Upper lobe of right lung (tissue), 1 donor: Measurements from ENCODE around the gene FRMD4A. TPM values are rescaled to one million over a fixed set of nuclear protein-coding genes. Genes with fewer than 3 reads are reported as not detected.

Experiments
- ATAC-seq: fragments of 200-7000 bp; cut with Tn5 transposase; one replicate; pipeline ENCODE4 v1.9.1; 2020; ENCODE audit warnings: mild to moderate bottlenecking, moderate library complexity
- DNase-seq: peaks from one replicate; pipeline ENCODE4 v3.0.0-alpha.2; 2020
- H3K27ac ChIP-seq: fragments of 200-600 bp; one replicate; pipeline ENCODE4 v1.8.0; 2022
- H3K27me3 ChIP-seq: fragments of 200-600 bp; one replicate; pipeline ENCODE4 v1.8.0; 2022; ENCODE audit warnings: mild to moderate bottlenecking
- H3K36me3 ChIP-seq: fragments of 200-600 bp; one replicate; pipeline ENCODE4 v1.8.0; 2022
- H3K4me1 ChIP-seq: fragments of 200-600 bp; one replicate; pipeline ENCODE4 v1.8.0; 2022
- H3K4me3 ChIP-seq: fragments of 200-600 bp; one replicate; pipeline ENCODE4 v1.8.0; 2022; ENCODE audit warnings: mild to moderate bottlenecking
- H3K9me3 ChIP-seq: fragments of 200-600 bp; one replicate; pipeline ENCODE4 v1.8.0; 2022
- intact Hi-C: fragments of 100-400 bp; cut with DNase I; formaldehyde crosslinking; loops from one replicate; pipeline ENCODE4 v1.11.0; 2022
- total RNA-seq: library from RNA; stranded (reverse); fragmentation: NEBNext Ultra II Directional; extraction: Animal tissue kit (Norgen Biotek cat#: 25700); gene quantifications from one replicate; pipeline ENCODE4 v1.2.1, GENCODE V29; 2021
- TF ChIP-seq, protein P1 (sequence below): fragments of 200-600 bp; IDR thresholded peaks from one replicate; pipeline ENCODE4 v1.8.0; 2022; ENCODE audit warnings: antibody characterized with exemption
- donor health status: DM: no; HTN: yes; CAD: no; lungs with severe emphysema.

Gene FRMD4A
- total RNA-seq, 1 donor from 2014 or later: 38.3 TPM

DNA sequence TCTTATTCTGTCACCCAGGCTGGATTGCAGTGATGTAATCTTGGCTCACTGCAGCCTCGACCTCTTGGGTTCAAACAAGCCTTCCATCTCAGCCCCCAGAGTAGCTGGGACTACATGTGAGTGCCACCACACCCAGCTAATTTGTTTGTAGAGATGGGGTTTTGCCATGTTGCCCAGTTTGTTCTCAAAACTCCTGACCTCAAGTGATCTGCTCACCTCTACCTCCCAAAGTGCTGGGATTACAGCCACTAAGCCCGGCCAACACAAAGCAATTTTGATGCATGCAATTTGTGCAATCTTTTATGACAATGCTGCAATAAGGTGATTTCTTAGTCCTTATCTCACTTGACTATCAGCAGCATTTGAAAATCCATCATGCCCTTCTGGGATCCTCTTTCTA is 333.1 kb downstream of the FRMD4A start:
- ATAC-seq (no peak), DNase-seq (no peak)
- TF ChIP-seq, protein P1, sequence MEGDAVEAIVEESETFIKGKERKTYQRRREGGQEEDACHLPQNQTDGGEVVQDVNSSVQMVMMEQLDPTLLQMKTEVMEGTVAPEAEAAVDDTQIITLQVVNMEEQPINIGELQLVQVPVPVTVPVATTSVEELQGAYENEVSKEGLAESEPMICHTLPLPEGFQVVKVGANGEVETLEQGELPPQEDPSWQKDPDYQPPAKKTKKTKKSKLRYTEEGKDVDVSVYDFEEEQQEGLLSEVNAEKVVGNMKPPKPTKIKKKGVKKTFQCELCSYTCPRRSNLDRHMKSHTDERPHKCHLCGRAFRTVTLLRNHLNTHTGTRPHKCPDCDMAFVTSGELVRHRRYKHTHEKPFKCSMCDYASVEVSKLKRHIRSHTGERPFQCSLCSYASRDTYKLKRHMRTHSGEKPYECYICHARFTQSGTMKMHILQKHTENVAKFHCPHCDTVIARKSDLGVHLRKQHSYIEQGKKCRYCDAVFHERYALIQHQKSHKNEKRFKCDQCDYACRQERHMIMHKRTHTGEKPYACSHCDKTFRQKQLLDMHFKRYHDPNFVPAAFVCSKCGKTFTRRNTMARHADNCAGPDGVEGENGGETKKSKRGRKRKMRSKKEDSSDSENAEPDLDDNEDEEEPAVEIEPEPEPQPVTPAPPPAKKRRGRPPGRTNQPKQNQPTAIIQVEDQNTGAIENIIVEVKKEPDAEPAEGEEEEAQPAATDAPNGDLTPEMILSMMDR: no peak
- no peaks in the 10 kb centered on the region for H3K4me1 ChIP-seq
- no peak overlapping the region for H3K4me3 ChIP-seq
- no peaks in the 10 kb centered on the region for H3K9me3 ChIP-seq
- no peak overlapping the region for H3K27ac ChIP-seq
- no peaks in the 10 kb centered on the region for H3K27me3 ChIP-seq
- no peaks in the 10 kb centered on the region for H3K36me3 ChIP-seq
- intact Hi-C loops: no loop called here

DNA sequence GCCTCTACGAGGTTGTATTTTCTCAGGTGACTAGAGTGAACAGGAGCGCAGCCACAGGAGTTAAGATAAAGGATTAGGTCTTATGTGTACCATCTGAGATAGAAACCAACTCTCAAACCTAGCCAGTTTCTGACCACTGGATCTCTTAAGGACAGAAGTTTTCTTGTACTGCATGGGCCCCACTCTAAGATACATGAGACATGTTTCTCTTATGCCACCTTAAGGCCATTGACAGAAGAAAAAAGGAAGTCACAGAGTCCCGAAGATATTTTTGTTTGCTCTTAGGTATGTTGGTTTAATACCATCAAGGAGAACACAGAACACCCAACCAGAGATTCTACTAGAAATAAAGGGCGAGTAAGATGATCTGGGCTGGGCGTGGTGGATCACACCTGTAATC is 335.8 kb downstream of the FRMD4A start:
- H3K4me3 ChIP-seq: no peak overlapping the region
- H3K27ac ChIP-seq: no peak overlapping the region
- no peaks in the 10 kb centered on the region for H3K9me3 ChIP-seq
- intact Hi-C loops: no loop called here
- no peaks in the 10 kb centered on the region for H3K36me3 ChIP-seq
- ATAC-seq (peak; percentile 36), DNase-seq (no peak)
- H3K4me1 ChIP-seq: peaks cover 18% of the 10 kb centered on the region
- TF ChIP-seq, protein P1: no peak
- H3K27me3 ChIP-seq: no peaks in the 10 kb centered on the region

DNA sequence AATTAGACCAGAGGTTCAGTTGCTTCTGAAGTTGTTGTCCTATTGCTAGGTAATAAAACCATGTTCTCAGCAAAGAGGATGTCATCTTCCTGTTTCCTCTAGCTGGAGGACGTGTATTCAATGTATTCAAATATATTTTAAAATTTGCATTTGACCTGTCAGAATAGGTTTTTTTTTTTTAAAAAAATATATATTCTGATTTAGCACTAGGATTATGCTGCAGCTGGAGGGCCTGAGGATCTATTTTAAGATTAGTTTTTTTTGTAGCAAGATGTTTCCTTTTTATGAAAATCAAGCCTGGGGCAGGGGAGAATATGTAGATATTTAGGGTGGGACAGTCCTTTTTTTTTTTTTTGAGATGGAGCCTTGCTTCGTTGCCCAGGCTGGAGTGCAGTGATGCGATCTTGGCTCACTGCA is 337.0 kb downstream of the FRMD4A start:
- no peaks in the 10 kb centered on the region for H3K36me3 ChIP-seq
- H3K4me1 ChIP-seq: peaks cover 25% of the 10 kb centered on the region
- H3K9me3 ChIP-seq: no peaks in the 10 kb centered on the region
- H3K27me3 ChIP-seq: no peaks in the 10 kb centered on the region
- DNase-seq: no peak
- intact Hi-C loops: no loop called here
- no peak overlapping the region for H3K27ac ChIP-seq
- H3K4me3 ChIP-seq: no peak overlapping the region
- no peak for ATAC-seq
- TF ChIP-seq, protein P1: no peak

DNA sequence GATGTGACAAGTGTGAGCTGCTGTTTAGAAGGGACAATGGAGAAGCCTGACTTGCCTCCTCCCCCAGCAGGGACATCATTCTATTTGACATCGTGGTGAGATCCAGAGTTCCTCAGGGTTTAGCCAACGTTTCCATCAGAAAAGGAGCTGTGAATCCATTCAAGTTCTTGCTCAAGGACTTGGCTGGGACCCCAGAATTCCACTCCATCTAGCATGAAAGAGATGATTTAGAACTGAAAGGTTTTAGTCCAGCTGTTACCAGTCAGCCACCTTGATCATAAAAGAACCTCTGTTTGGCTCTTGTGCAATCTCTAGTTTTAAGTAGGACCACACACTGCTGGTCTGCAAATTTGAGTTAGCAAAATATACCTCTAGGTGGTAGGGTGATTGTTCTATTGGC is 337.6 kb downstream of the FRMD4A start:
- H3K4me1 ChIP-seq: peaks cover 25% of the 10 kb centered on the region
- no peak overlapping the region for H3K4me3 ChIP-seq
- H3K9me3 ChIP-seq: no peaks in the 10 kb centered on the region
- no peak overlapping the region for H3K27ac ChIP-seq
- H3K36me3 ChIP-seq: no peaks in the 10 kb centered on the region
- H3K27me3 ChIP-seq: no peaks in the 10 kb centered on the region
- DNase-seq (no peak), ATAC-seq (no peak)
- TF ChIP-seq, protein P1: no peak
- intact Hi-C loops: no loop called here

DNA sequence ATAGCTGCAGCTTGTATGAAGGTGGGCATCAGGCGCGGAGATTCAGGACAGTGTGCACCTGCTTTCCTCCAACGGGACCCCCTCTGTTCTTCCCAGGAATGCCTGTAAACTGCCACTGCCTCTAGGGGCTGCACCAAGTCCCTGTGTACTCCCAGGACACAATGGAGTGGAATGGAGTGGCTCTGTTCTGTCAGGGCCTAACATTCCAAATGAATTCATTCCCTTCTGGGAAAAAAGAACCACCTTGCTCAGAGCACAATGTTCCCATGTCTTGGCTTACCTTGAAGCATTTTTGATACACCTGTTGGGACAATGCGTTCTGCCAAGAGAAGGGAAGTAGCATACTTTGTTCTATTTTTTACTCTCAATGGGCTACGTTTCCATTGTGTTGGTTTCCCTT is 339.4 kb downstream of the FRMD4A start:
- intact Hi-C loops: no loop called here
- Histone ChIP-seq H3K27ac (peak overlapping the region; percentile 63), H3K4me3 (no peak overlapping the region), H3K36me3 (no peaks in the 10 kb centered on the region), H3K27me3 (no peaks in the 10 kb centered on the region), H3K4me1 (peaks cover 25% of the 10 kb centered on the region), H3K9me3 (no peaks in the 10 kb centered on the region)
- TF ChIP-seq, protein P1: no peak
- ATAC-seq (no peak), DNase-seq (no peak)

DNA sequence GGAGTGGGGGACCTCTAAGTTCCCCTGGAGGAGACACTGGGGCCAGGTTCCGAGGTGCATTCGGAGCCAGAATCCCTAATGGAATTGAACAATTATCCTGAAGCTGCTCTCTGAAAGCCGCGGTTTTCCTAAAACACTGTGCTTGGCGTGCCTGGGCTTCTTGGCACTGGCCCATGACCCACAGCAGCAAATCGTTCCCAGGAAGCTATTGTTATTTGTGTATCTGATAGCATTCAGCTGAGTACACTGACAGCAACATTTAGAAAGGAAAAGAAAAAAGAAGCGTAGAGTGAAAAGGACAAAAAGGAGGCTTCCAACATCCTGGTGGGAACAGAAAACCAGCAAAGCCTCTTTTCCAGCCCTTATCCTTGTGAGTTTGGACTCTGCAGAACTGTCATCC is 339.8 kb downstream of the FRMD4A start:
- Histone ChIP-seq H3K4me1 (peaks cover 25% of the 10 kb centered on the region), H3K9me3 (no peaks in the 10 kb centered on the region), H3K27me3 (no peaks in the 10 kb centered on the region), H3K36me3 (no peaks in the 10 kb centered on the region), H3K27ac (peak overlapping the region; percentile 63), H3K4me3 (no peak overlapping the region)
- intact Hi-C loops: no loop called here
- TF ChIP-seq, protein P1: no peak
- ATAC-seq (no peak), DNase-seq (no peak)
